Fibroblast of lung (primary cell): ENCODE measurements around the gene SYVN1. TPM values are rescaled to one million over a fixed set of nuclear protein-coding genes. Genes with fewer than 3 reads are reported as not detected.

Experiments
- DNase-seq, 2 donors: peaks; one replicate each; pipeline versions ENCODE4 v3.0.0 to v3.0.0-alpha.2; 2010; ENCODE audit warnings: low read depth in 2 of 2
- H2AFZ ChIP-seq: 2 replicates; pipeline ENCODE4 v1.5.1; 2012; ENCODE audit warnings: low read length, control low read depth, inconsistent platforms
- H3K27ac ChIP-seq: 2 replicates; pipeline ENCODE4 v1.5.1; 2011; ENCODE audit warnings: low read length, control low read depth; ENCODE audit not compliant: insufficient read depth
- H3K27me3 ChIP-seq: 2 replicates; pipeline ENCODE4 v1.5.1; 2011; ENCODE audit warnings: mild to moderate bottlenecking, low read length; ENCODE audit not compliant: control insufficient read depth, insufficient read depth
- H3K36me3 ChIP-seq: 2 replicates; pipeline ENCODE4 v1.5.1; 2011; ENCODE audit warnings: low read length; ENCODE audit not compliant: control insufficient read depth, insufficient read depth
- H3K4me1 ChIP-seq: 2 replicates; pipeline ENCODE4 v1.5.1; 2011; ENCODE audit warnings: low read length; ENCODE audit not compliant: control insufficient read depth, insufficient read depth; ENCODE audit errors: extremely low read depth
- H3K4me2 ChIP-seq: 2 replicates; pipeline ENCODE4 v1.5.1; 2011; ENCODE audit warnings: low read length, control low read depth; ENCODE audit not compliant: insufficient read depth; ENCODE audit errors: extremely low read depth
- H3K4me3 ChIP-seq, 4 experiments: fragments of 200-600 bp in 1 of 4; sonication (generic) in 1 of 4; replicated peaks in 1 of 4; 2 replicates each; pipeline ENCODE4 v1.5.1; 2011 to 2016; ENCODE audit warnings: low read length in 4 of 4, low read depth in 3 of 4, mild to moderate bottlenecking in 3 of 4, control low read depth in 2 of 4, inconsistent platforms in 1 of 4, mixed read lengths in 1 of 4; ENCODE audit not compliant: insufficient read depth in 1 of 4; ENCODE audit errors: control extremely low read depth in 1 of 4
- H3K79me2 ChIP-seq: 2 replicates; pipeline ENCODE4 v1.5.1; 2012; ENCODE audit warnings: mild to moderate bottlenecking, low read length, inconsistent platforms; ENCODE audit not compliant: control insufficient read depth, insufficient read depth
- H3K9ac ChIP-seq: 2 replicates; pipeline ENCODE4 v1.5.1; 2011; ENCODE audit warnings: mild to moderate bottlenecking, low read length, control low read depth; ENCODE audit not compliant: insufficient read depth
- H3K9me3 ChIP-seq: 2 replicates; pipeline ENCODE4 v1.5.1; 2012; ENCODE audit warnings: low read depth, low read length; ENCODE audit not compliant: control insufficient read depth, insufficient read depth
- H4K20me1 ChIP-seq: 2 replicates; pipeline ENCODE4 v1.5.1; 2011; ENCODE audit warnings: low read length; ENCODE audit not compliant: control insufficient read depth, insufficient read depth; ENCODE audit errors: extremely low read depth
- CTCF ChIP-seq, 2 donors: IDR thresholded peaks in 1 of 2; conservative IDR thresholded peaks in 1 of 2; 1 replicate in 1 of 2; 2 replicates in 1 of 2; pipeline ENCODE4 v1.5.1; 2011 to 2012; ENCODE audit warnings: low read length in 2 of 2, control low read depth in 1 of 2, inconsistent platforms in 1 of 2, low read depth in 1 of 2, mild to moderate bottlenecking in 1 of 2
- EZH2 ChIP-seq: IDR thresholded peaks from 2 replicates; pipeline ENCODE4 v1.5.1; 2012; ENCODE audit warnings: low read length, control low read depth, mild to moderate bottlenecking; ENCODE audit errors: missing control alignments
- polyA plus RNA-seq, 2 donors: library from polyadenylated mRNA; depleted of rRNA in 1 of 2; stranded (reverse) in 1 of 2; unstranded in 1 of 2; fragments of >200 nt; gene quantifications; 2 replicates each; pipeline ENCODE4 v1.2.1, GENCODE V29; 2011 to 2012; ENCODE audit warnings: missing spikeins in 1 of 2
- total RNA-seq: library from RNA; depleted of rRNA; stranded (reverse); fragments of >200 nt; gene quantifications from 2 replicates; pipeline ENCODE4 v1.2.1, GENCODE V29; 2014

Gene SYVN1
- total and polyA plus RNA-seq, 2 donors (not counting 1 experiment from before 2014, with no cell fraction given), result 15.5 to 25.2 TPM

GRCh38 chr11:65111744-65112545 lies 22.4 kb downstream of the SYVN1 start, which contains the start of gene TM7SF2:
TSS of gene TM7SF2 (plus strand) at chr11:65111872. CDS start at chr11:65112016, 144 bp downstream.
- Histone ChIP-seq H3K9me3 (no peaks in the 10 kb centered on the region), H3K27ac (no peak within 1 kb of the TSS), H3K9ac (peak within 1 kb of the TSS; percentile 51), H2AFZ (peak within 1 kb of the TSS; percentile 37), H3K4me2 (peak within 1 kb of the TSS; percentile 96), H3K4me3 (peak within 1 kb of the TSS; percentile 55 to 68 (median 63)), H4K20me1 (no peaks in the 10 kb centered on the region), H3K36me3 (peaks cover 13% of the 10 kb centered on the region), H3K4me1 (peaks cover 19% of the 10 kb centered on the region), H3K27me3 (no peaks in the 10 kb centered on the region), H3K79me2 (peaks cover 13% of the 10 kb centered on the region)
- no peak for TF ChIP-seq CTCF (conservative IDR thresholded peaks at IDR 0.05 in 1 of 2, IDR thresholded peaks at IDR 0.05 in 1 of 2; ENCODE audit: low read depth in 1 of 2, low read length in 2 of 2)
- TF ChIP-seq EZH2, result no peak
- peak; percentile 88 to 90 for DNase-seq

GRCh38 chr11:65111159-65111743 lies 23.1 kb downstream of the SYVN1 start:
- Histone ChIP-seq H3K9me3 (no peaks in the 10 kb centered on the region), H3K79me2 (peaks cover 8% of the 10 kb centered on the region), H3K4me1 (peaks cover 17% of the 10 kb centered on the region), H3K4me2 (no peak overlapping the region), H3K9ac (no peak overlapping the region), H2AFZ (no peak overlapping the region), H3K4me3 (no peak overlapping the region), H3K27ac (no peak overlapping the region), H3K27me3 (no peaks in the 10 kb centered on the region), H3K36me3 (peaks cover 13% of the 10 kb centered on the region), H4K20me1 (no peaks in the 10 kb centered on the region)
- no peak for DNase-seq
- TF ChIP-seq CTCF (conservative IDR thresholded peaks at IDR 0.05 in 1 of 2, IDR thresholded peaks at IDR 0.05 in 1 of 2; ENCODE audit: low read depth in 1 of 2, low read length in 2 of 2) (no peak), EZH2 (no peak)

- H3K27me3 ChIP-seq, result no peaks in the 10 kb centered on the region
- no peak overlapping the region for H2AFZ ChIP-seq
- DNase-seq, result peak; percentile 59 to 80
- peaks cover 16% of the 10 kb centered on the region for H3K4me1 ChIP-seq
- H3K36me3 ChIP-seq, result peaks cover 7% of the 10 kb centered on the region
- no peaks in the 10 kb centered on the region for H4K20me1 ChIP-seq
- H3K4me2 ChIP-seq, result no peak overlapping the region
- no peak overlapping the region for H3K27ac ChIP-seq
- H3K9me3 ChIP-seq, result no peaks in the 10 kb centered on the region
- peak overlapping the region in 1 of 4 experiments; percentile 22 for H3K4me3 ChIP-seq
- no peak overlapping the region for H3K9ac ChIP-seq
- peak; percentile 96 to 98 for TF ChIP-seq CTCF (conservative IDR thresholded peaks at IDR 0.05 in 1 of 2, IDR thresholded peaks at IDR 0.05 in 1 of 2; ENCODE audit: low read depth in 1 of 2, low read length in 2 of 2)
- TF ChIP-seq EZH2, result no peak
- no peaks in the 10 kb centered on the region for H3K79me2 ChIP-seq
Observed at GRCh38 chr11:65110354-65110861, 23.9 kb downstream of the SYVN1 start.
